MM.1S (cell line): ENCODE results near the gene NELL2.

Source experiments
- EZH2 ChIP-seq: fragments of 300-600 bp; sonication (generic); optimal IDR thresholded peaks from 2 replicates; pipeline ENCODE3; 2017; ENCODE audit warnings: low read depth, mild to moderate bottlenecking, antibody characterized with exemption, low read length, mixed read lengths
- EZH2phosphoT487 ChIP-seq: fragments of 300-600 bp; sonication (generic); IDR thresholded peaks from 2 replicates; pipeline ENCODE4 v1.6.1; 2018; ENCODE audit warnings: antibody characterized with exemption, low read length
- TF ChIP-seq, protein P1 (sequence below): fragments of 300-600 bp; sonication (generic); IDR thresholded peaks from 2 replicates; pipeline ENCODE4 v1.5.1; 2016; ENCODE audit warnings: antibody characterized with exemption, low read length, mixed read lengths

DNA sequence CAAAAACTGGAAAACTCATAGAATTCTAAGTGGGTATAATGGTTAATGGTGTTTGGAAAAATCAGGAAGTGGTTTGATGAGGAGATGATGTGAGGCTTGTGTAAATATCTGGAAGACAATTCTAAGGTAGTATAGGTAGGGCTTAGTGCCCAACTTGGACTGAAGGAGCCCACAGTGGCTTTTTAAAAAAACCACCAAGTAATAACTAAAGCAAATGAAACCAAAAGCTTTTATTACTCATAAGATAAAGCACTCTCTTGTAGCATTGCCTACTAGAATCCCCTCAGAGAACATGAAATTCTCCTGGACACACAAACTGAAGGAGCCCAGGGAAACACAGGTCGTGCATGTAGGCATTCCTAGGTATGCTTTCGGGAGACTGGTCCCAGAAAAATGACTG is 324.5 kb downstream of the NELL2 start:
- TF ChIP-seq, protein P1, sequence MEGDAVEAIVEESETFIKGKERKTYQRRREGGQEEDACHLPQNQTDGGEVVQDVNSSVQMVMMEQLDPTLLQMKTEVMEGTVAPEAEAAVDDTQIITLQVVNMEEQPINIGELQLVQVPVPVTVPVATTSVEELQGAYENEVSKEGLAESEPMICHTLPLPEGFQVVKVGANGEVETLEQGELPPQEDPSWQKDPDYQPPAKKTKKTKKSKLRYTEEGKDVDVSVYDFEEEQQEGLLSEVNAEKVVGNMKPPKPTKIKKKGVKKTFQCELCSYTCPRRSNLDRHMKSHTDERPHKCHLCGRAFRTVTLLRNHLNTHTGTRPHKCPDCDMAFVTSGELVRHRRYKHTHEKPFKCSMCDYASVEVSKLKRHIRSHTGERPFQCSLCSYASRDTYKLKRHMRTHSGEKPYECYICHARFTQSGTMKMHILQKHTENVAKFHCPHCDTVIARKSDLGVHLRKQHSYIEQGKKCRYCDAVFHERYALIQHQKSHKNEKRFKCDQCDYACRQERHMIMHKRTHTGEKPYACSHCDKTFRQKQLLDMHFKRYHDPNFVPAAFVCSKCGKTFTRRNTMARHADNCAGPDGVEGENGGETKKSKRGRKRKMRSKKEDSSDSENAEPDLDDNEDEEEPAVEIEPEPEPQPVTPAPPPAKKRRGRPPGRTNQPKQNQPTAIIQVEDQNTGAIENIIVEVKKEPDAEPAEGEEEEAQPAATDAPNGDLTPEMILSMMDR, result no peak
- TF ChIP-seq EZH2 (no peak), EZH2phosphoT487 (no peak)
